Mesenchymal stem cell (in vitro differentiated cells and primary cell): ENCODE results near the gene EVI5.

Source experiments
- DNase-seq: peaks from one replicate; pipeline ENCODE4 v3.0.0-alpha.2; 2013
- H2AFZ ChIP-seq: one replicate; pipeline ENCODE4 v1.6.1; 2013; ENCODE audit warnings: low read depth, mild to moderate bottlenecking, control low read depth, inconsistent platforms, low read length, moderate library complexity
- H2AK5ac ChIP-seq: 2 replicates; pipeline ENCODE4 v1.6.1; 2013; ENCODE audit warnings: low read length, moderate library complexity, mild to moderate bottlenecking, inconsistent platforms; ENCODE audit not compliant: severe bottlenecking
- H2BK120ac ChIP-seq: one replicate; pipeline ENCODE4 v1.6.1; 2013; ENCODE audit warnings: low read depth, mild to moderate bottlenecking, inconsistent platforms, low read length, moderate library complexity
- H2BK12ac ChIP-seq, 2 experiments: one replicate each; pipeline ENCODE4 v1.6.1; 2013; ENCODE audit warnings: inconsistent platforms in 2 of 2, low read length in 2 of 2, mild to moderate bottlenecking in 2 of 2, moderate library complexity in 2 of 2, control low read depth in 1 of 2
- H2BK15ac ChIP-seq: one replicate; pipeline ENCODE4 v1.6.1; 2013; ENCODE audit warnings: mild to moderate bottlenecking, low read depth, inconsistent platforms; ENCODE audit not compliant: poor library complexity, severe bottlenecking
- H2BK5ac ChIP-seq: 2 replicates; pipeline ENCODE4 v1.6.1; 2013; ENCODE audit warnings: low read depth, mild to moderate bottlenecking, low read length, control low read depth, inconsistent platforms; ENCODE audit not compliant: poor library complexity, severe bottlenecking
- H3K14ac ChIP-seq, 2 experiments: one replicate each; pipeline ENCODE4 v1.6.1; 2013; ENCODE audit warnings: inconsistent platforms in 2 of 2, low read length in 2 of 2, control low read depth in 1 of 2, mild to moderate bottlenecking in 1 of 2, moderate library complexity in 1 of 2
- H3K18ac ChIP-seq, 2 experiments: one replicate each; pipeline ENCODE4 v1.6.1; 2013; ENCODE audit warnings: inconsistent platforms in 2 of 2, low read length in 2 of 2, control low read depth in 1 of 2, low read depth in 1 of 2, mild to moderate bottlenecking in 1 of 2
- H3K23ac ChIP-seq, 2 experiments: one replicate each; pipeline ENCODE4 v1.6.1; 2013; ENCODE audit warnings: inconsistent platforms in 2 of 2, low read length in 2 of 2, mild to moderate bottlenecking in 2 of 2, moderate library complexity in 2 of 2, control low read depth in 1 of 2
- H3K27ac ChIP-seq: 2 replicates; pipeline ENCODE4 v1.5.1; 2013; ENCODE audit warnings: mild to moderate bottlenecking, moderate library complexity, low read length, control low read depth, inconsistent platforms; ENCODE audit not compliant: poor library complexity, severe bottlenecking
- H3K27me3 ChIP-seq, 2 experiments: 2 replicates each; pipeline versions ENCODE4 v1.6.1 to v1.7.0; 2013; ENCODE audit warnings: low read length in 2 of 2, mild to moderate bottlenecking in 2 of 2, moderate library complexity in 2 of 2, control low read depth in 1 of 2, inconsistent platforms in 1 of 2; ENCODE audit not compliant: control insufficient read depth in 1 of 2, insufficient read depth in 1 of 2
- H3K36me3 ChIP-seq, 2 experiments: 2 replicates each; pipeline versions ENCODE4 v1.6.1 to v1.7.0; 2013; ENCODE audit warnings: low read length in 2 of 2, control low read depth in 1 of 2, inconsistent platforms in 1 of 2, low read depth in 1 of 2, mild to moderate bottlenecking in 1 of 2; ENCODE audit not compliant: insufficient read depth in 2 of 2, control insufficient read depth in 1 of 2
- H3K4ac ChIP-seq, 2 experiments: one replicate each; pipeline ENCODE4 v1.6.1; 2013; ENCODE audit warnings: inconsistent platforms in 2 of 2, low read length in 2 of 2, mild to moderate bottlenecking in 2 of 2, moderate library complexity in 2 of 2, control low read depth in 1 of 2, low read depth in 1 of 2
- H3K4me1 ChIP-seq: 2 replicates; pipeline ENCODE4 v1.6.1; 2013; ENCODE audit warnings: low read depth, low read length, control low read depth; ENCODE audit not compliant: control insufficient read depth, insufficient read depth
- H3K4me2 ChIP-seq: 2 replicates; pipeline ENCODE4 v1.6.1; 2013; ENCODE audit warnings: low read length, mild to moderate bottlenecking, inconsistent platforms; ENCODE audit not compliant: poor library complexity, severe bottlenecking
- H3K4me3 ChIP-seq, 2 experiments: 2 replicates each; pipeline versions ENCODE4 v1.5.1 to v1.7.0; 2013; ENCODE audit warnings: low read length in 2 of 2, mild to moderate bottlenecking in 2 of 2, control low read depth in 1 of 2, low read depth in 1 of 2; ENCODE audit not compliant: insufficient read depth in 1 of 2
- H3K79me1 ChIP-seq: replicated peaks from 2 replicates; pipeline ENCODE4 v1.6.1; 2013; ENCODE audit warnings: mild to moderate bottlenecking, control low read depth, low read length, inconsistent platforms; ENCODE audit not compliant: poor library complexity, severe bottlenecking
- H3K9ac ChIP-seq: 2 replicates; pipeline ENCODE4 v1.7.0; 2013; ENCODE audit warnings: mild to moderate bottlenecking, low read length, moderate library complexity
- H3K9me3 ChIP-seq: 2 replicates; pipeline ENCODE4 v1.7.0; 2013; ENCODE audit warnings: mild to moderate bottlenecking, low read length; ENCODE audit not compliant: control insufficient read depth
- H4K8ac ChIP-seq: one replicate; pipeline ENCODE4 v1.6.1; 2013; ENCODE audit warnings: inconsistent platforms, mild to moderate bottlenecking, low read length, moderate library complexity
- H4K91ac ChIP-seq: one replicate; pipeline ENCODE4 v1.6.1; 2013; ENCODE audit warnings: mild to moderate bottlenecking, low read length, inconsistent platforms
- WGBS: methylation state at CpG from one replicate; pipeline ENCODE4 v1.1.7; 2013; ENCODE audit warnings: mixed read lengths; 5-methylcytosine and 5-hydroxymethylcytosine counted together

The EVI5 gene

GRCh38 chr1:92820551-92820950 is 35.6 kb upstream of the EVI5 start:
- Histone ChIP-seq H3K4me3 (no peak overlapping the region), H3K14ac (no peak overlapping the region), H3K9ac (no peak overlapping the region), H2BK15ac (no peak overlapping the region), H2AFZ (no peak overlapping the region), H3K9me3 (no peaks in the 10 kb centered on the region), H4K91ac (no peak overlapping the region), H3K36me3 (no peaks in the 10 kb centered on the region), H2BK120ac (no peak overlapping the region), H3K18ac (no peak overlapping the region), H4K8ac (no peak overlapping the region), H3K4me1 (peaks cover 2% of the 10 kb centered on the region), H3K27me3 (no peaks in the 10 kb centered on the region), H3K27ac (no peak overlapping the region), H3K79me1 (no peaks in the 10 kb centered on the region), H3K4ac (no peak overlapping the region), H2BK12ac (no peak overlapping the region), H2BK5ac (no peak overlapping the region), H3K23ac (no peak overlapping the region), H3K4me2 (no peak overlapping the region), H2AK5ac (no peak overlapping the region)
- 95% methylated on average over 3 of the region's 3 CpGs for WGBS
- DNase-seq = no peak

GRCh38 chr1:92820024-92820423 is 35.1 kb upstream of the EVI5 start:
- no peak for DNase-seq
- no peak overlapping the region for H3K23ac ChIP-seq
- H3K4me2 ChIP-seq = no peak overlapping the region
- no peak overlapping the region for H2AFZ ChIP-seq
- no peak overlapping the region for H2BK120ac ChIP-seq
- H3K9ac ChIP-seq = no peak overlapping the region
- H2BK12ac ChIP-seq = no peak overlapping the region
- 77% methylated on average over 3 of the region's 3 CpGs for WGBS
- H3K36me3 ChIP-seq = no peaks in the 10 kb centered on the region
- H3K9me3 ChIP-seq = no peaks in the 10 kb centered on the region
- H3K79me1 ChIP-seq = no peaks in the 10 kb centered on the region
- no peak overlapping the region for H2BK15ac ChIP-seq
- no peak overlapping the region for H3K14ac ChIP-seq
- peaks cover 2% of the 10 kb centered on the region for H3K4me1 ChIP-seq
- no peak overlapping the region for H2BK5ac ChIP-seq
- H3K27ac ChIP-seq = no peak overlapping the region
- H2AK5ac ChIP-seq = no peak overlapping the region
- H3K18ac ChIP-seq = no peak overlapping the region
- H3K4me3 ChIP-seq = no peak overlapping the region
- H4K91ac ChIP-seq = no peak overlapping the region
- no peak overlapping the region for H3K4ac ChIP-seq
- H4K8ac ChIP-seq = no peak overlapping the region
- no peaks in the 10 kb centered on the region for H3K27me3 ChIP-seq

- no peak overlapping the region for H2BK12ac ChIP-seq
- no peak overlapping the region for H3K18ac ChIP-seq
- H3K9me3 ChIP-seq = no peaks in the 10 kb centered on the region
- H3K4me2 ChIP-seq = no peak overlapping the region
- H2AFZ ChIP-seq = no peak overlapping the region
- H3K14ac ChIP-seq = no peak overlapping the region
- no peaks in the 10 kb centered on the region for H3K27me3 ChIP-seq
- H3K27ac ChIP-seq = no peak overlapping the region
- peaks cover 2% of the 10 kb centered on the region for H3K4me1 ChIP-seq
- no peak overlapping the region for H3K9ac ChIP-seq
- no peak overlapping the region for H3K4ac ChIP-seq
- no peaks in the 10 kb centered on the region for H3K79me1 ChIP-seq
- no peak overlapping the region for H3K4me3 ChIP-seq
- H4K8ac ChIP-seq = no peak overlapping the region
- no peak overlapping the region for H2BK5ac ChIP-seq
- H4K91ac ChIP-seq = no peak overlapping the region
- no peak overlapping the region for H2BK15ac ChIP-seq
- WGBS = 92% methylated on average over 3 of the region's 3 CpGs
- no peak overlapping the region for H2BK120ac ChIP-seq
- no peaks in the 10 kb centered on the region for H3K36me3 ChIP-seq
- DNase-seq = no peak
- no peak overlapping the region for H2AK5ac ChIP-seq
- H3K23ac ChIP-seq = no peak overlapping the region
These were observed 33.3 kb upstream of the EVI5 start for GRCh38 chr1:92817986-92818764.

- Histone ChIP-seq H3K4me3 (no peak overlapping the region), H3K23ac (no peak overlapping the region), H3K4ac (no peak overlapping the region), H3K14ac (no peak overlapping the region), H2AFZ (no peak overlapping the region), H3K18ac (no peak overlapping the region), H3K4me2 (no peak overlapping the region), H3K27me3 (no peaks in the 10 kb centered on the region), H3K9me3 (no peaks in the 10 kb centered on the region), H3K79me1 (no peaks in the 10 kb centered on the region), H2BK120ac (no peak overlapping the region), H3K27ac (no peak overlapping the region), H2BK12ac (no peak overlapping the region), H3K9ac (no peak overlapping the region), H3K4me1 (no peaks in the 10 kb centered on the region), H2AK5ac (no peak overlapping the region), H2BK5ac (no peak overlapping the region), H4K8ac (no peak overlapping the region), H4K91ac (no peak overlapping the region), H3K36me3 (no peaks in the 10 kb centered on the region), H2BK15ac (no peak overlapping the region)
- DNase-seq = no peak
- 81% methylated on average over 1 of the region's 1 CpG for WGBS
These were observed 32.3 kb upstream of the EVI5 start for GRCh38 chr1:92817137-92817697.
